ENCODE data around the gene USP43. TPM values are rescaled to one million over a fixed set of nuclear protein-coding genes. Genes with fewer than 3 reads are reported as not detected.
"Not testable (repeated sequence)": the region's sequence is repeated elsewhere in the genome, so short reads cannot be mapped to it uniquely, and the experiment has no call there.

Gene USP43
- total RNA-seq (1 to 10 TPM; 4.9 to 6.2 TPM), polyA plus RNA-seq (ENCODE audit: insufficient read length in 6 of 6) (1 to 10 TPM; 2.9 to 4.8 (median 3.8) TPM)
- long read RNA-seq, donor 1, full-length matches to known transcripts, result 1 of 1 reads
- long read RNA-seq, donor 1, partial matches to known transcripts, result 0 of 1 reads
- long read RNA-seq, donor 1, other reads (novel, unspliced or antisense), result 0 of 1 reads
- long read RNA-seq, donor 2, partial matches to known transcripts, result 7 of 7 reads
- long read RNA-seq, donor 2, other reads (novel, unspliced or antisense), result 0 of 7 reads
- long read RNA-seq, donor 3, result 0 reads
- long read RNA-seq, donor 4, partial matches to known transcripts, result 1 of 1 reads
- long read RNA-seq, donor 4, other reads (novel, unspliced or antisense), result 0 of 1 reads
- long read RNA-seq, donor 5, partial matches to known transcripts, result 0 of 1 reads
- long read RNA-seq, donor 5, other reads (novel, unspliced or antisense), result 0 of 1 reads
- long read RNA-seq, donor 6, result 0 reads
- long read RNA-seq, donor 7, result 0 reads
- long read RNA-seq, donor 8, full-length matches to known transcripts, result 1 of 1 reads
- long read RNA-seq, donor 8, partial matches to known transcripts, result 0 of 1 reads
- long read RNA-seq, donor 8, other reads (novel, unspliced or antisense), result 0 of 1 reads
- long read RNA-seq, donor 9, result 0 reads
- long read RNA-seq, donor 10, result 0 reads
- long read RNA-seq, donor 11, result 0 reads
- long read RNA-seq, donor 12, result 0 reads

- ATAC-seq, result peak; percentile 91
- intact Hi-C loops (cut with DNase I), result no loop called here
Observed at GRCh38 chr17:9644910-9645751, at the start of gene USP43. Gene USP43 (plus strand): TSS chr17:9645517. CDS start chr17:9645633, 116 bp downstream.

GRCh38 chr17:9597638-9598037 is 47.7 kb upstream of the USP43 start:
- H3K27ac ChIP-seq; H3K36me3 ChIP-seq; DNase-seq; intact Hi-C loops (cut with DNase I); H3K27me3 ChIP-seq; H3K4me3 ChIP-seq; H3K4me1 ChIP-seq; H3K9me3 ChIP-seq; ATAC-seq: not testable (repeated sequence)

More at GRCh38 chr17:9644910-9645751, at the start of gene USP43:
- H3K4me1 ChIP-seq, result peaks cover 0 to 20% of the 10 kb centered on the region in 2 donors
- peaks cover 15 to 51% of the 10 kb centered on the region in 2 donors for H3K27me3 ChIP-seq
- no peaks in the 10 kb centered on the region for H3K9me3 ChIP-seq
- H3K27ac ChIP-seq, result peak within 1 kb of the TSS; percentile 78 to 80
- H3K36me3 ChIP-seq, result no peaks in the 10 kb centered on the region
- TF ChIP-seq, protein P1, sequence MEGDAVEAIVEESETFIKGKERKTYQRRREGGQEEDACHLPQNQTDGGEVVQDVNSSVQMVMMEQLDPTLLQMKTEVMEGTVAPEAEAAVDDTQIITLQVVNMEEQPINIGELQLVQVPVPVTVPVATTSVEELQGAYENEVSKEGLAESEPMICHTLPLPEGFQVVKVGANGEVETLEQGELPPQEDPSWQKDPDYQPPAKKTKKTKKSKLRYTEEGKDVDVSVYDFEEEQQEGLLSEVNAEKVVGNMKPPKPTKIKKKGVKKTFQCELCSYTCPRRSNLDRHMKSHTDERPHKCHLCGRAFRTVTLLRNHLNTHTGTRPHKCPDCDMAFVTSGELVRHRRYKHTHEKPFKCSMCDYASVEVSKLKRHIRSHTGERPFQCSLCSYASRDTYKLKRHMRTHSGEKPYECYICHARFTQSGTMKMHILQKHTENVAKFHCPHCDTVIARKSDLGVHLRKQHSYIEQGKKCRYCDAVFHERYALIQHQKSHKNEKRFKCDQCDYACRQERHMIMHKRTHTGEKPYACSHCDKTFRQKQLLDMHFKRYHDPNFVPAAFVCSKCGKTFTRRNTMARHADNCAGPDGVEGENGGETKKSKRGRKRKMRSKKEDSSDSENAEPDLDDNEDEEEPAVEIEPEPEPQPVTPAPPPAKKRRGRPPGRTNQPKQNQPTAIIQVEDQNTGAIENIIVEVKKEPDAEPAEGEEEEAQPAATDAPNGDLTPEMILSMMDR (IDR thresholded peaks at IDR 0.05), result no peak
- H3K4me3 ChIP-seq, result peak within 1 kb of the TSS; percentile 58
- peak; percentile 20 to 89 (median 64) for DNase-seq

DNA sequence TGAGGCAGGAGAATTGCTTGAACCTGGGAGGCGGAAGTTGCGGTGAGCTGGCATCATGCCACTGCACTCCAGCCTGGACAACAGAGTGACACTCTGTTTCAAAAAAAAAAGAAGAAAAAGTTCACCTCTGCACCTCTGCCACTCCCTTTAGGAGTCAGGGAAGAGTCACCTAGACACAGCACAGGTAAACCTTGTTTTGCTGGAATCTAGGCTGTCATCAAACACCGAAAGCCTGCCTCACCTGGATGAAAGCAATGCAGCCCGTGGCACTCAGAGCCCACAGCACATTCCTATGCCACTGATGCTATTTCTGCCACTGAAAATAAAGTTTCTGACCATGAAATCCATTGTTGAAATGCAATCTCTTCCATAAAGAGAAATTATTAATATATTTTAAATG is 46.7 kb upstream of the USP43 start:
- intact Hi-C loops (cut with DNase I), result no loop called here
- Histone ChIP-seq H3K9me3 (no peaks in the 10 kb centered on the region), H3K27ac (no peak overlapping the region), H3K36me3 (no peaks in the 10 kb centered on the region), H3K27me3 (no peaks in the 10 kb centered on the region), H3K4me1 (no peaks in the 10 kb centered on the region), H3K4me3 (no peak overlapping the region)
- ATAC-seq (no peak), DNase-seq (no peak)
- TF ChIP-seq, protein P1 (IDR thresholded peaks at IDR 0.05), result no peak

DNA sequence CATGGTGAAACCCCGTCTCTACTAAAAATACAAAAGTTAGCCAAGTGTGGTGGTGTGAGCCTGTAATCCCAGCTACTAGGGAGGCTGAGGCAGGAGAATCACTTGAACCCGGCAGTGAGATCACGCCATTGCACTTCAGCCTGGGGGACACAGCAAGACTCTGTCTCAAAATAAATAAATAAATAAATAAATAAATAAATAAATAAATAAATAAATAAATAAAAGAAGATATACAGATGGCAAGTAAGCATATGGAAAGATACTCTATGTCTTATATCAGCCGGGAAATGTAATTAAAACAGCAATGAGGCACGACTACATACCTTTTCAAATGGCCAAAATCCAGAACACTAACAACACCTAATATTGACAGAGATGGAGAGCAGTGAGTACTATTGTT is 40.7 kb upstream of the USP43 start:
- H3K9me3 ChIP-seq; DNase-seq; H3K27me3 ChIP-seq; H3K27ac ChIP-seq; H3K4me1 ChIP-seq; intact Hi-C loops (cut with DNase I); H3K4me3 ChIP-seq; ATAC-seq; H3K36me3 ChIP-seq: not testable (repeated sequence)

DNA sequence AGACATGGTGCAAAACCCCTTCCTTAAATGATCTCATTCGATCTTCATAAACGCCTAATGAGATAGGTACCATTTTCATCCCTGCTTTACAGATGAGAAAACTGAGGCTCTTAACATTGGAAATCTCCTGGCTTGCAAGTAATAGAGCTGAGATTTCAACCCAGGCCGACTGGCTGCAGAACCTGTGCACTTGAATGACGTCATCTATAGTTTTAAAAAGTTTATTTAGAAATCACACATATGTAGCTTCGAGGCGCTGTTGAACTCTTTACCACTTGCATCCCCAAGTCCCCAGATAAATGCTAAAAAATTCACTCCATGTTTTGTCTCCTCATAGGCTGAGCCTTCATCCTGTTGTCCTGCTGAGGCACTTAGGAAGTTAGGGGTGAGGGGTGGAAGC is 38.9 kb upstream of the USP43 start:
- Histone ChIP-seq H3K36me3 (no peaks in the 10 kb centered on the region), H3K4me3 (no peak overlapping the region), H3K27me3 (no peaks in the 10 kb centered on the region), H3K27ac (no peak overlapping the region), H3K4me1 (no peaks in the 10 kb centered on the region), H3K9me3 (no peaks in the 10 kb centered on the region)
- DNase-seq (no peak), ATAC-seq (no peak)
- intact Hi-C loops (cut with DNase I), result no loop called here
- TF ChIP-seq, protein P1 (IDR thresholded peaks at IDR 0.05), result no peak

GRCh38 chr17:9607058-9607457 is 38.3 kb upstream of the USP43 start:
- H3K9me3 ChIP-seq; H3K4me3 ChIP-seq; H3K4me1 ChIP-seq; H3K27me3 ChIP-seq; intact Hi-C loops (cut with DNase I); H3K27ac ChIP-seq; DNase-seq; ATAC-seq; H3K36me3 ChIP-seq: not testable (repeated sequence)

Measured in left lung (tissue), 14 donors.